Neuronal stem cell (in vitro differentiated cells): ENCODE data around the gene OBSCN.
A peak's percentile ranks its signal among the peaks of the same experiment; 100 is the strongest.

Experiments
- DNase-seq: peaks from one replicate; pipeline ENCODE4 v3.0.0-alpha.2; 2013; ENCODE audit warnings: low spot score
- H2AFZ ChIP-seq: one replicate; pipeline ENCODE4 v1.6.1; 2013; ENCODE audit warnings: mild to moderate bottlenecking, low read length, inconsistent platforms
- H2AK5ac ChIP-seq: 2 replicates; pipeline ENCODE4 v1.6.1; 2013; ENCODE audit warnings: low read depth, mild to moderate bottlenecking, inconsistent platforms, low read length, moderate library complexity, mixed read lengths
- H2BK120ac ChIP-seq: 2 replicates; pipeline ENCODE4 v1.6.1; 2013; ENCODE audit warnings: low read depth, mild to moderate bottlenecking, inconsistent platforms, low read length, moderate library complexity, mixed read lengths
- H2BK12ac ChIP-seq: one replicate; pipeline ENCODE4 v1.6.1; 2013; ENCODE audit warnings: low read length, inconsistent platforms
- H2BK15ac ChIP-seq: 2 replicates; pipeline ENCODE4 v1.6.1; 2013; ENCODE audit warnings: mild to moderate bottlenecking, low read length, inconsistent platforms, mixed read lengths
- H2BK5ac ChIP-seq: one replicate; pipeline ENCODE4 v1.6.1; 2013; ENCODE audit warnings: inconsistent platforms, mild to moderate bottlenecking, low read length, moderate library complexity
- H3K14ac ChIP-seq: one replicate; pipeline ENCODE4 v1.6.1; 2013; ENCODE audit warnings: low read length, inconsistent platforms
- H3K18ac ChIP-seq: 2 replicates; pipeline ENCODE4 v1.6.1; 2013; ENCODE audit warnings: low read length, inconsistent platforms
- H3K23ac ChIP-seq: 2 replicates; pipeline ENCODE4 v1.6.1; 2013; ENCODE audit warnings: low read depth, mild to moderate bottlenecking, mixed read lengths, low read length, inconsistent platforms; ENCODE audit not compliant: poor library complexity
- H3K27ac ChIP-seq: replicated peaks from 3 replicates; pipeline ENCODE4 v1.5.1; 2013; ENCODE audit warnings: low read length, inconsistent platforms
- H3K27me3 ChIP-seq, 3 experiments: 2 replicates each; pipeline ENCODE4 v1.6.1; 2013; ENCODE audit warnings: low read length in 3 of 3, mild to moderate bottlenecking in 2 of 3, inconsistent platforms in 1 of 3, low read depth in 1 of 3, mixed read lengths in 1 of 3, moderate library complexity in 1 of 3; ENCODE audit not compliant: control insufficient read depth in 3 of 3, insufficient read depth in 3 of 3
- H3K36me3 ChIP-seq, 2 donors: replicated peaks in 1 of 2; 2 replicates each; pipeline ENCODE4 v1.6.1; 2013; ENCODE audit warnings: low read length in 2 of 2; ENCODE audit not compliant: control insufficient read depth in 2 of 2, insufficient read depth in 2 of 2
- H3K4ac ChIP-seq: 2 replicates; pipeline ENCODE4 v1.6.1; 2013; ENCODE audit warnings: inconsistent platforms, mild to moderate bottlenecking, low read length, moderate library complexity
- H3K4me1 ChIP-seq, 2 donors: 1 replicate in 1 of 2; 2 replicates in 1 of 2; pipeline ENCODE4 v1.6.1; 2013; ENCODE audit warnings: low read length in 2 of 2, low read depth in 1 of 2; ENCODE audit not compliant: control insufficient read depth in 2 of 2, insufficient read depth in 1 of 2
- H3K4me2 ChIP-seq: one replicate; pipeline ENCODE4 v1.6.1; 2013; ENCODE audit warnings: mild to moderate bottlenecking, low read length, inconsistent platforms; ENCODE audit not compliant: insufficient read depth, poor library complexity, severe bottlenecking
- H3K4me3 ChIP-seq, 2 donors: 2 replicates each; pipeline ENCODE4 v1.5.1; 2013; ENCODE audit warnings: low read length in 2 of 2, mild to moderate bottlenecking in 2 of 2, inconsistent platforms in 1 of 2, moderate library complexity in 1 of 2
- H3K79me1 ChIP-seq: one replicate; pipeline ENCODE4 v1.6.1; 2013; ENCODE audit warnings: low read depth, mild to moderate bottlenecking, inconsistent platforms, low read length, moderate library complexity
- H3K9ac ChIP-seq: one replicate; pipeline ENCODE4 v1.6.1; 2013; ENCODE audit warnings: mild to moderate bottlenecking, low read depth, low read length, inconsistent platforms; ENCODE audit not compliant: poor library complexity
- H3K9me3 ChIP-seq, 2 donors: replicated peaks in 1 of 2; 2 replicates each; pipeline versions ENCODE3 to v1.6.1; 2013; ENCODE audit warnings: low read length in 2 of 2, mild to moderate bottlenecking in 2 of 2, inconsistent platforms in 1 of 2, low read depth in 1 of 2, mixed read lengths in 1 of 2, moderate library complexity in 1 of 2; ENCODE audit not compliant: control insufficient read depth in 2 of 2, insufficient read depth in 1 of 2
- H4K8ac ChIP-seq: one replicate; pipeline ENCODE4 v1.6.1; 2013; ENCODE audit warnings: low read depth, mild to moderate bottlenecking, inconsistent platforms, low read length, moderate library complexity
- H4K91ac ChIP-seq: one replicate; pipeline ENCODE4 v1.6.1; 2013; ENCODE audit warnings: low read length, low read depth, mild to moderate bottlenecking, inconsistent platforms; ENCODE audit not compliant: poor library complexity
- WGBS, 2 donors: extraction: QIAGEN DNeasy Blood & Tissue Kit; methylation state at CpG; one replicate each; pipeline ENCODE4 v1.1.7; 2013; ENCODE audit warnings: missing lambda C conversion rate in 2 of 2, mixed read lengths in 1 of 2; ENCODE audit not compliant: insufficient read length in 2 of 2, insufficient replicate concordance in 1 of 2; ENCODE audit errors: extremely low coverage in 2 of 2; 5-methylcytosine and 5-hydroxymethylcytosine counted together

Gene OBSCN

GRCh38 chr1:228349701-228350171 lies 141.9 kb downstream of the OBSCN start:
- DNase-seq = no peak
- H2BK5ac ChIP-seq = no peak overlapping the region
- peak overlapping the region; percentile 37 for H3K23ac ChIP-seq
- H3K9ac ChIP-seq = no peak overlapping the region
- H3K27me3 ChIP-seq = peaks cover 0 to 3% (median 0%) of the 10 kb centered on the region in 3 experiments
- no peaks in the 10 kb centered on the region for H3K4me1 ChIP-seq
- H3K79me1 ChIP-seq = peaks cover 2% of the 10 kb centered on the region
- H3K14ac ChIP-seq = peak overlapping the region; percentile 87
- no peak overlapping the region for H2BK12ac ChIP-seq
- no CpG with 5 or more reads among the region's 15 CpGs for WGBS, 2 donors
- H3K18ac ChIP-seq = no peak overlapping the region
- no peak overlapping the region for H2BK120ac ChIP-seq
- H4K8ac ChIP-seq = no peak overlapping the region
- H3K27ac ChIP-seq = no peak overlapping the region
- H3K4me3 ChIP-seq = no peak overlapping the region
- H3K4me2 ChIP-seq = no peak overlapping the region
- H3K4ac ChIP-seq = no peak overlapping the region
- no peaks in the 10 kb centered on the region for H3K9me3 ChIP-seq
- no peak overlapping the region for H4K91ac ChIP-seq
- H2BK15ac ChIP-seq = no peak overlapping the region
- no peak overlapping the region for H2AFZ ChIP-seq
- peak overlapping the region; percentile 52 for H2AK5ac ChIP-seq
- peaks cover 0 to under 1% of the 10 kb centered on the region in 2 donors for H3K36me3 ChIP-seq

DNA sequence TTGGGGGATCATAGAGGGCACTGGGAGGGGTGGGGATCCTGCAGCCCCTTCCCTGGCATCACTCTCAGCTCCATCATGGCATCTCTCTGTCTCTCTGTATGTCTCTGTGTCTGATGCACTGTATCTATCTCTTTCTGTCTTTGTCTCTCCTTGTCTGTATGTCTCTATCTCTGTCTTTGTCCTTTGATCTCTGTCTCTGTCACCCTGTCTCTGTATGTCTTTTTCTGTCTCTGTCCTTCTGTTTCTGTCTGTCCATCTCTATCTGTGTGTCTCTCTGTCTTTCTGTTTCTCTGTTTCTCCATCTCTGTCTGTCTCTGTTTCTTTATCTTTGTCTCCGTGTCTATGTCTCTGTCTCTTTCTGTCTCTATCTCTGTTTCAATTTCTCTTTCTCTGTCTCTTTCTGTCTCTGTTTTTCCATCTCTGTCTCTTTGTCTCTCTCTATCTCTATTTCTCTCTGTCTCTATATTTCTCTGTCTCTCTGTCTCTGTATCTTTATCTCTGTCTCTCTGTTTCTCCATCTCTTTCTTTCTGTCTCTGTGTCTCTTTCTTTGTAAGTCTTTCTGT lies 142.4 kb downstream of the OBSCN start:
- Histone ChIP-seq H2BK120ac (no peak overlapping the region), H4K8ac (no peak overlapping the region), H2BK12ac (no peak overlapping the region), H3K14ac (peak overlapping the region; percentile 87), H3K36me3 (peaks cover 0 to 2% of the 10 kb centered on the region in 2 donors), H3K4me2 (no peak overlapping the region), H4K91ac (no peak overlapping the region), H3K9me3 (no peaks in the 10 kb centered on the region), H3K27me3 (peaks cover 0 to 3% (median 0%) of the 10 kb centered on the region in 3 experiments), H3K18ac (no peak overlapping the region), H2BK5ac (no peak overlapping the region), H3K23ac (no peak overlapping the region), H3K27ac (no peak overlapping the region), H3K4me3 (no peak overlapping the region), H3K4ac (no peak overlapping the region), H2BK15ac (no peak overlapping the region), H3K9ac (no peak overlapping the region), H3K4me1 (no peaks in the 10 kb centered on the region), H3K79me1 (peaks cover 2% of the 10 kb centered on the region), H2AFZ (no peak overlapping the region), H2AK5ac (peak overlapping the region; percentile 52)
- no CpG with 5 or more reads among the region's 1 CpG for whole genome bisulfite sequencing, 2 donors
- no peak for DNase-seq

- no peak for DNase-seq
- H2BK120ac ChIP-seq = no peak overlapping the region
- no CpG with 5 or more reads among the region's 37 CpGs for WGBS, 2 donors
- no peak overlapping the region for H3K4me3 ChIP-seq
- H3K18ac ChIP-seq = peak overlapping the region; percentile 16
- no peak overlapping the region for H2BK15ac ChIP-seq
- H3K79me1 ChIP-seq = peaks cover 2% of the 10 kb centered on the region
- no peak overlapping the region for H2BK12ac ChIP-seq
- no peak overlapping the region for H3K23ac ChIP-seq
- H4K91ac ChIP-seq = no peak overlapping the region
- no peak overlapping the region for H3K9ac ChIP-seq
- H2AK5ac ChIP-seq = no peak overlapping the region
- H3K9me3 ChIP-seq = no peaks in the 10 kb centered on the region
- no peaks in the 10 kb centered on the region for H3K4me1 ChIP-seq
- peaks cover 0 to 3% (median 0%) of the 10 kb centered on the region in 3 experiments for H3K27me3 ChIP-seq
- no peak overlapping the region for H2AFZ ChIP-seq
- no peak overlapping the region for H3K14ac ChIP-seq
- no peak overlapping the region for H2BK5ac ChIP-seq
- no peak overlapping the region for H3K4ac ChIP-seq
- H3K4me2 ChIP-seq = no peak overlapping the region
- peaks cover 0 to 3% of the 10 kb centered on the region in 2 donors for H3K36me3 ChIP-seq
- H3K27ac ChIP-seq = no peak overlapping the region
- no peak overlapping the region for H4K8ac ChIP-seq
Measured at GRCh38 chr1:228350831-228351781, 143.3 kb downstream of the OBSCN start.

GRCh38 chr1:228351850-228352249 lies 144.0 kb downstream of the OBSCN start:
- no peak overlapping the region for H4K8ac ChIP-seq
- no peak overlapping the region for H3K18ac ChIP-seq
- no peak overlapping the region for H2AK5ac ChIP-seq
- H2BK5ac ChIP-seq = no peak overlapping the region
- H3K4me1 ChIP-seq = no peaks in the 10 kb centered on the region
- no peak overlapping the region for H2BK120ac ChIP-seq
- no peak overlapping the region for H3K4me3 ChIP-seq
- WGBS, 2 donors = no CpG with 5 or more reads among the region's 13 CpGs
- H3K14ac ChIP-seq = no peak overlapping the region
- no peak overlapping the region for H3K23ac ChIP-seq
- no peak overlapping the region for H3K4me2 ChIP-seq
- no peak overlapping the region for H3K9ac ChIP-seq
- peaks cover 2% of the 10 kb centered on the region for H3K79me1 ChIP-seq
- H2BK15ac ChIP-seq = no peak overlapping the region
- H3K9me3 ChIP-seq = no peaks in the 10 kb centered on the region
- H3K36me3 ChIP-seq = peaks cover 0 to 5% of the 10 kb centered on the region in 2 donors
- no peak overlapping the region for H4K91ac ChIP-seq
- no peak overlapping the region for H3K27ac ChIP-seq
- no peak for DNase-seq
- peak overlapping the region; percentile 41 for H2BK12ac ChIP-seq
- no peak overlapping the region for H2AFZ ChIP-seq
- no peak overlapping the region for H3K4ac ChIP-seq
- peaks cover 0 to 3% (median 0%) of the 10 kb centered on the region in 3 experiments for H3K27me3 ChIP-seq
